ENCODE data around the gene AGT.

GRCh38 chr1:230744382-230744781, 30.5 kb upstream of the AGT start:
- no peak for TF ChIP-seq POLR2AphosphoS5 (IDR thresholded peaks at IDR 0.05; ENCODE audit: low read depth, low read length)
- no peak for TF ChIP-seq POLR2A (IDR thresholded peaks at IDR 0.05; ENCODE audit: low read depth, low read length)
- TF ChIP-seq TAF1 (IDR thresholded peaks at IDR 0.05; ENCODE audit: borderline replicate concordance, low read depth, low read length), result no peak

All from GM12892 (cell line).